Measurements from ENCODE around the gene ZNF195. TPM values are rescaled to one million over a fixed set of nuclear protein-coding genes. Genes with fewer than 3 reads are reported as not detected.
"Not testable (repeated sequence)": the region's sequence is repeated elsewhere in the genome, so short reads cannot be mapped to it uniquely, and the experiment has no call there.

The ZNF195 gene
- total RNA-seq, 1 donor from 2014 or later = 72.2 TPM

DNA sequence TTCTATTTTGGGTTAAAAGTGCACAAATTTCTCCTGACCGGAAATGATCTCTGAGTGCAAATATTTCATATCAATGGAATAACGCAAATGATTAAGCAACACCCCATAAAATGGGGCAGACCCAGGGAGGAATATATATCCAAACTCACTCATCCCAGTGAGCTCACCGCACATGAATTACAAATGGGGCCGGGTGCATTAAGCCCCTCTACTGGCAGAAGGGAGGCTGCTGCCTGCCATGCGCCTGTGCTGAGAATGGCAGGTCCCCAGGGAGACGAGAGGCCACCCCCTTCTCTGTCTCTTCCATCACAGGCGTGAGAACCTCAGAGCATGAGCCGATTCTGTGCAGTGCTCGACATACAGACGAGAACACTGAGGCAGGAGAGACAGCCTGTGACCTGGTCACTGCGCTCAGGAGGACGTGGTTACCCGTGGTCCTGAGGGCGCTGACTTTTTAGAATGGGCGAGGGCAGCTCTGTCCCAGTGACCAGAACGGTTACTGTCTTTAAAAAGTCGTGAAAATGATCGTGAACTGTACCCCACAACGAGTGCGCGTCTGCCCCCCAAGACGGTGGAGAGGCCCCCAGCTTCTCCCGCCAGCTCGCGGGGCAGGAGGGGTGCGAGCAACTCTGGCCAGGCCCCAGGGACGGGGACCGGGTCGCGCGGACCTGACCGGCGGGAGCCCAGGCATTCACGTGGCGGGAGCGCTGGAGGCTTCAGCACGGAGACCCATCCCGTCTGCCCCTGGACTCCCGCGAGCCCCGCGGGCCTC lies 42.8 kb upstream of the ZNF195 start:
- peak overlapping the region; percentile 58 for H3K4me3 ChIP-seq
- H3K36me3 Mint-ChIP-seq; H3K4me1 ChIP-seq; H3K9me3 Mint-ChIP-seq; H4K20me1 ChIP-seq (ENCODE audit: low read depth); H3F3A ChIP-seq (ENCODE audit: low read depth); H3K9ac ChIP-seq; H3K27me3 ChIP-seq; H3K27ac ChIP-seq; H3K36me3 ChIP-seq; H3K9me3 ChIP-seq (ENCODE audit: low read depth); H3K79me2 ChIP-seq (ENCODE audit: low read depth): not testable (repeated sequence)
- H3K27me3 Mint-ChIP-seq (ENCODE audit: insufficient read depth, low read depth) = peaks cover 13% of the 10 kb centered on the region
- H2AFZ ChIP-seq (replicated peaks) = peak overlapping the region; percentile 67
- peak overlapping the region; percentile 57 for H3K27ac Mint-ChIP-seq
- peak; percentile 42 for DNase-seq (ENCODE audit: low spot score)
- H3K4me1 Mint-ChIP-seq = peaks cover 14% of the 10 kb centered on the region
- H3K4me2 ChIP-seq = peak overlapping the region; percentile 89
- H3K4me3 Mint-ChIP-seq = peak overlapping the region; percentile 92

DNA sequence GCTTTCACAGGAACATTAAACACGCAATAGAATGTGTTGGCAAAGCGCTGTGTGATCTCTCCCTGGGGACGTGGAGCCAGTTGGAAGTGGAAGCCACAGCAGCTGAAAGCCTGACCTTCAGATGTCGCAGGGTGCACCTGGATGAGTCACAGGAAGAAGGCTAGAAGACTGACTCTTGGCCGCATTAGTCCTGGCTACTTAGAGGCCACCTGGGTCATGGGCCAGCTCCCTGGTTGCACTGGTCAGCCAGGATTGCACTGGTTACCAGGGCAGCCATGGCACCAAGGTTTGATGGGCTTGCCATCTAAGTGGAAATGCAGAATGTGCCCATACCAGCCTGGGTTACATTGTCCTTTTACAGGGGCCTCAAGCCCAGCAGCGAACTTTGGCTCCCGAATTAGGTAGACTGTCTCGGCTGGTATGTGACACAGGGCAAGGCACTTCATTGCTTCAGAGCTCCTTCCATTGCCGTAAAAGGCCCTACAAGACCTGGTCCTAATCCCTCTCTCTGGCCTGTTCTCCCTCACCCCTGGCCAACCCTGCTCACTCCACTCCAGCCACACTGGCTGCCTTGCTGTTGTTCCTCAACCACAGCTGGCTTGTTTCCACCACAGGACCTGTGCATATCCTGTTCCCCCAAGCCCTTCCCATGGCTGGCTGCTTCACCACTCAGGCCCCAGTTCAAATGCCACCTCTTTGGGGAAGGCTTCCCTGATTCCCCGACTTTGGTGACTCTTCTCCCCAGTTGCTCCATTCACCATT lies 41.5 kb upstream of the ZNF195 start:
- not testable (repeated sequence) for DNase-seq (ENCODE audit: low spot score); H3K4me3 ChIP-seq; H3K9me3 ChIP-seq (ENCODE audit: low read depth); H3K4me2 ChIP-seq; H3K36me3 ChIP-seq; H3K36me3 Mint-ChIP-seq; H3K27ac Mint-ChIP-seq; H3K9ac ChIP-seq; H3K27me3 ChIP-seq; H3K79me2 ChIP-seq (ENCODE audit: low read depth); H3K9me3 Mint-ChIP-seq; H3F3A ChIP-seq (ENCODE audit: low read depth); H4K20me1 ChIP-seq (ENCODE audit: low read depth); H3K27me3 Mint-ChIP-seq (ENCODE audit: insufficient read depth, low read depth); H2AFZ ChIP-seq (replicated peaks); H3K4me1 ChIP-seq; H3K27ac ChIP-seq
- H3K4me1 Mint-ChIP-seq = peaks cover 16% of the 10 kb centered on the region
- peak overlapping the region; percentile 45 for H3K4me3 Mint-ChIP-seq

DNA sequence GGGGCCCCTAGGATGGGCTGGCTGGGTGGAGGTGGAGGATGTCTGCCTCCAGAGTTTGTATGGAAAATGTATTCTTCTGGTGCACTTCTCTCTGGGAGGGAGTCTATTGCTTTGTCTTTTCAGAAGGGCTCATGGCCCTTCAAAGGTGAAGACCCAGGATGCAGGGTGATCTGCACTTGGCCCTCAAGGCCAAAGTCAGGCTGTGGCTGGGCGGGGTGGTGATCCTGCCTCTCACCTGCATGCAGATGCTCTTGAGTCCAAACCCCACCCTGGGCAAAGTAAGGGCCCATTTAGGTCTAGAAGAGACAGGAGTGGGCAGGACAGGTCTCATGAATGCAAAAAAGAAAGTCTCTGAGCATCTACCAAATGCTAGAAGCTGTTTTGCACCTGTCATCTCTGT lies 40.5 kb upstream of the ZNF195 start:
- not testable (repeated sequence) for H4K20me1 ChIP-seq (ENCODE audit: low read depth); H3K27ac ChIP-seq; H3K9ac ChIP-seq; H3K36me3 ChIP-seq; H3K4me3 ChIP-seq; H3K9me3 ChIP-seq (ENCODE audit: low read depth); H3K36me3 Mint-ChIP-seq; H3K27ac Mint-ChIP-seq; H3F3A ChIP-seq (ENCODE audit: low read depth); DNase-seq (ENCODE audit: low spot score); H3K9me3 Mint-ChIP-seq; H3K4me3 Mint-ChIP-seq; H2AFZ ChIP-seq (replicated peaks); H3K79me2 ChIP-seq (ENCODE audit: low read depth); H3K4me1 ChIP-seq; H3K27me3 ChIP-seq; H3K27me3 Mint-ChIP-seq (ENCODE audit: insufficient read depth, low read depth); H3K4me2 ChIP-seq
- H3K4me1 Mint-ChIP-seq = peaks cover 15% of the 10 kb centered on the region

DNA sequence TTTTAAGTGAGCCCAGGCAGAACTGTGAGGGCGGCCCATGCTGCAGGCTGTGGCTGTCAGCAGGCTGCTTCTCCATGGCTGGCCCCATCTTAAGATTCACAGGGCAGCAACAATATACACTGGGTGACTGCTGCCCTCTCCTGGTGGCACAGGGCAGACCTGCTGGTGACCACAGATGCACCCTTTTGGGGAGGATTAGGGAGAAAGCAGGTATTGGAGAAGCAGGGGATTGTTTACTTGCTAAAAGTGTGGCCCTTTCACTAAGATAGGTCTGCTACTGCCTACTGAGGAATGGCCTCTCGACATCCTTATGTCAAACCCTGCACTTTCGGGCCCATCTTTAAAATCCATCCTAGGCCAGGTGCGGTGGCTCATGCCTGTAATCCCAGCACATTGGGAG lies 38.1 kb upstream of the ZNF195 start:
- TF ChIP-seq, protein P1, sequence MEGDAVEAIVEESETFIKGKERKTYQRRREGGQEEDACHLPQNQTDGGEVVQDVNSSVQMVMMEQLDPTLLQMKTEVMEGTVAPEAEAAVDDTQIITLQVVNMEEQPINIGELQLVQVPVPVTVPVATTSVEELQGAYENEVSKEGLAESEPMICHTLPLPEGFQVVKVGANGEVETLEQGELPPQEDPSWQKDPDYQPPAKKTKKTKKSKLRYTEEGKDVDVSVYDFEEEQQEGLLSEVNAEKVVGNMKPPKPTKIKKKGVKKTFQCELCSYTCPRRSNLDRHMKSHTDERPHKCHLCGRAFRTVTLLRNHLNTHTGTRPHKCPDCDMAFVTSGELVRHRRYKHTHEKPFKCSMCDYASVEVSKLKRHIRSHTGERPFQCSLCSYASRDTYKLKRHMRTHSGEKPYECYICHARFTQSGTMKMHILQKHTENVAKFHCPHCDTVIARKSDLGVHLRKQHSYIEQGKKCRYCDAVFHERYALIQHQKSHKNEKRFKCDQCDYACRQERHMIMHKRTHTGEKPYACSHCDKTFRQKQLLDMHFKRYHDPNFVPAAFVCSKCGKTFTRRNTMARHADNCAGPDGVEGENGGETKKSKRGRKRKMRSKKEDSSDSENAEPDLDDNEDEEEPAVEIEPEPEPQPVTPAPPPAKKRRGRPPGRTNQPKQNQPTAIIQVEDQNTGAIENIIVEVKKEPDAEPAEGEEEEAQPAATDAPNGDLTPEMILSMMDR (IDR thresholded peaks at IDR 0.05) = peak; percentile 43
- DNase-seq (ENCODE audit: low spot score) = peak; percentile 71
- not testable (repeated sequence) for H3K36me3 Mint-ChIP-seq; H3K9me3 ChIP-seq (ENCODE audit: low read depth); H3K27ac ChIP-seq; H3K79me2 ChIP-seq (ENCODE audit: low read depth); H3K27me3 ChIP-seq; H3K4me3 ChIP-seq; H3K27me3 Mint-ChIP-seq (ENCODE audit: insufficient read depth, low read depth); H3K36me3 ChIP-seq; H3K27ac Mint-ChIP-seq; H3K4me1 ChIP-seq; H2AFZ ChIP-seq (replicated peaks); H4K20me1 ChIP-seq (ENCODE audit: low read depth); H3F3A ChIP-seq (ENCODE audit: low read depth); H3K9ac ChIP-seq; H3K4me1 Mint-ChIP-seq; H3K9me3 Mint-ChIP-seq; H3K4me2 ChIP-seq
- H3K4me3 Mint-ChIP-seq = peak overlapping the region; percentile 38

DNA sequence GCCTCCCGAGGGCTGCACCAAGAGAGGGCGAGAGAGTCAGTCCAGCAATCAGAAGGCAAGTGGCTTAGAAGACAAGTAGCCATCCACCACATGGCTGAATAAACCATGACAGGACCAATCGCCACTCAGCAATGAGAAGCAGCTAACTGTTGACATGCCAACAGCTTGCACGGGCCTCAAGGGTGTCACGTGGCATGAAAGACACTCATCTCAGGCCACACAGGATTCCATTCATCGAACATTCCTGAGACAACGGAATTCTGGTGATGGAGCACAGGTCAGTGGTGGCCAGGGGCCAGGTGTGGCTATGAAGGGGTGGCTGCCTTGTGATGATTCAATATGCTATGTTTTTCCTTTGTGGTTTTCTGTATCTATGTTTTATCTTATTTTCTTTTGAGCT lies 36.4 kb upstream of the ZNF195 start:
- H2AFZ ChIP-seq (replicated peaks); H3K9me3 ChIP-seq (ENCODE audit: low read depth); H3K9ac ChIP-seq; H3K4me1 ChIP-seq; H3K36me3 Mint-ChIP-seq; DNase-seq (ENCODE audit: low spot score); H3K36me3 ChIP-seq; H3K4me1 Mint-ChIP-seq; H3K4me2 ChIP-seq; H3K27me3 ChIP-seq; H3K9me3 Mint-ChIP-seq; H3K27ac ChIP-seq; H3F3A ChIP-seq (ENCODE audit: low read depth); H3K27ac Mint-ChIP-seq; H3K4me3 ChIP-seq; H3K79me2 ChIP-seq (ENCODE audit: low read depth); H3K27me3 Mint-ChIP-seq (ENCODE audit: insufficient read depth, low read depth); H4K20me1 ChIP-seq (ENCODE audit: low read depth); H3K4me3 Mint-ChIP-seq: not testable (repeated sequence)

DNA sequence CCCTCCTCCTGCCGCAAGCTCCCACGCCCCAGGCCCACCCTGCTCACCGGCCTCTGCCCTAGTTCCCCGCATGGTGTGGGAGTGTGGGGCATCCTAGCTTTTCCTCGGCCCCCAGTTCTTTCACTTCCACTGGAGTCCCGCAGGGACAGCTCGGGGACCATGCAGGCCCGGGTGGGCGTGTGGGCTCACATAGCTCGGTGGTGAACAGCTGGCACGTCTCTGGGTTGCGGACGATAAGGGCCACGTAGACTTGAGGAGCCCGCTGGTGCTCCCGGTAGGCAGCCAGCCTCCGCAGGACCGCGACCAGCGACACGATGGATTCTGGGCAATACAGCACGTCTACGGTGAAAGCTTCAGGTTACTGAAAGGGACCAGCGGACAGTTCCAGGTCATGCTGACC lies 34.7 kb upstream of the ZNF195 start:
- not testable (repeated sequence) for DNase-seq (ENCODE audit: low spot score); H3K79me2 ChIP-seq (ENCODE audit: low read depth); H3K27ac ChIP-seq; H3K27me3 ChIP-seq; H3K9ac ChIP-seq; H3K36me3 Mint-ChIP-seq; H3K4me2 ChIP-seq; H3F3A ChIP-seq (ENCODE audit: low read depth); H3K4me1 ChIP-seq; H4K20me1 ChIP-seq (ENCODE audit: low read depth); H2AFZ ChIP-seq (replicated peaks); H3K4me1 Mint-ChIP-seq; H3K9me3 ChIP-seq (ENCODE audit: low read depth); H3K27ac Mint-ChIP-seq; H3K4me3 ChIP-seq; H3K4me3 Mint-ChIP-seq; H3K9me3 Mint-ChIP-seq; H3K27me3 Mint-ChIP-seq (ENCODE audit: insufficient read depth, low read depth); H3K36me3 ChIP-seq

Measured in neural progenitor cell (in vitro differentiated cells).